M059J (cell line): Measurements from ENCODE around the gene EFNA5. TPM values are rescaled to one million over a fixed set of nuclear protein-coding genes. Genes with fewer than 3 reads are reported as not detected.
A peak's percentile ranks its signal among the peaks of the same experiment; 100 is the strongest.

ENCODE experiments used
- DNase-seq: peaks from one replicate; pipeline ENCODE4 v3.0.0-alpha.2; 2012; ENCODE audit warnings: low read depth
- total RNA-seq: library from RNA; depleted of rRNA; stranded (reverse); fragments of >200 nt; shearing (Covaris generic); gene quantifications from 2 replicates; pipeline ENCODE4 v1.2.3, GENCODE V29; 2014

Gene EFNA5
- total RNA-seq, 1 experiment from 2014 or later, result 2.5 TPM

GRCh38 chr5:107485184-107485583, 185.6 kb downstream of the EFNA5 start:
- DNase-seq, result no peak

GRCh38 chr5:107484281-107484680, 186.5 kb downstream of the EFNA5 start:
- DNase-seq, result no peak

- no peak for DNase-seq
Measured at GRCh38 chr5:107483231-107484024, 187.3 kb downstream of the EFNA5 start.

GRCh38 chr5:107478068-107478641, 192.6 kb downstream of the EFNA5 start:
- DNase-seq, result no peak

- DNase-seq, result no peak
Measured at GRCh38 chr5:107477492-107477891, 193.2 kb downstream of the EFNA5 start.

- no peak for DNase-seq
Measured at GRCh38 chr5:107476783-107477182, 194.0 kb downstream of the EFNA5 start.

GRCh38 chr5:107474716-107475489, 195.8 kb downstream of the EFNA5 start:
- peak; percentile 61 for DNase-seq

GRCh38 chr5:107474361-107474715, 196.4 kb downstream of the EFNA5 start:
- peak; percentile 8 for DNase-seq

- peak; percentile 33 for DNase-seq
Measured at GRCh38 chr5:107472620-107473064, 198.1 kb downstream of the EFNA5 start.

- peak; percentile 81 for DNase-seq
Measured at GRCh38 chr5:107470295-107470582, 200.5 kb downstream of the EFNA5 start.

- DNase-seq, result peak; percentile 95
Measured at GRCh38 chr5:107469485-107470294, 201.0 kb downstream of the EFNA5 start.

GRCh38 chr5:107469064-107469463, 201.7 kb downstream of the EFNA5 start:
- DNase-seq, result no peak

- DNase-seq, result peak; percentile 6
Measured at GRCh38 chr5:107468276-107468675, 202.5 kb downstream of the EFNA5 start.

GRCh38 chr5:107467137-107467932, 203.4 kb downstream of the EFNA5 start:
- no peak for DNase-seq

- DNase-seq, result peak; percentile 93
Measured at GRCh38 chr5:107466233-107466769, 204.4 kb downstream of the EFNA5 start.

GRCh38 chr5:107464876-107465275, 205.9 kb downstream of the EFNA5 start:
- no peak for DNase-seq

- no peak for DNase-seq
Measured at GRCh38 chr5:107464416-107464815, 206.3 kb downstream of the EFNA5 start.

- no peak for DNase-seq
Measured at GRCh38 chr5:107463731-107464130, 207.0 kb downstream of the EFNA5 start.

GRCh38 chr5:107461770-107462169, 209.0 kb downstream of the EFNA5 start:
- no peak for DNase-seq

- no peak for DNase-seq
Measured at GRCh38 chr5:107460789-107461188, 209.9 kb downstream of the EFNA5 start.

- DNase-seq, result no peak
Measured at GRCh38 chr5:107459605-107460004, 211.1 kb downstream of the EFNA5 start.
